EH (cell line): Measurements from ENCODE around the gene HK3.
"Not testable (repeated sequence)": the region's sequence is repeated elsewhere in the genome, so short reads cannot be mapped to it uniquely, and the experiment has no call there.

ENCODE experiments used
- DNase-seq: peaks from one replicate; pipeline ENCODE4 v3.0.0-alpha.2; 2015; ENCODE audit warnings: low read depth

The HK3 gene

GRCh38 chr5:176882567-176882903 lies 16.6 kb downstream of the HK3 start:
- DNase-seq = no peak

- DNase-seq = no peak
These were observed 17.2 kb downstream of the HK3 start for GRCh38 chr5:176881816-176882566.

- no peak for DNase-seq
These were observed 18.0 kb downstream of the HK3 start for GRCh38 chr5:176881021-176881749.

- DNase-seq = no peak
These were observed 18.7 kb downstream of the HK3 start for GRCh38 chr5:176880366-176881020.

GRCh38 chr5:176879663-176880361 lies 19.3 kb downstream of the HK3 start:
- DNase-seq = no peak

- no peak for DNase-seq
These were observed 20.1 kb downstream of the HK3 start for GRCh38 chr5:176878906-176879662.

- DNase-seq = no peak
These were observed 20.7 kb downstream of the HK3 start for GRCh38 chr5:176878463-176878862.

- DNase-seq = no peak
These were observed 21.3 kb downstream of the HK3 start for GRCh38 chr5:176877793-176878331.

- DNase-seq = no peak
These were observed 22.4 kb downstream of the HK3 start for GRCh38 chr5:176876506-176877431.

GRCh38 chr5:176875783-176876505 lies 23.2 kb downstream of the HK3 start:
- DNase-seq = no peak

- DNase-seq = no peak
These were observed 24.1 kb downstream of the HK3 start for GRCh38 chr5:176875014-176875550.

GRCh38 chr5:176874198-176874780 lies 24.9 kb downstream of the HK3 start:
- DNase-seq = no peak

GRCh38 chr5:176873541-176874172 lies 25.5 kb downstream of the HK3 start:
- no peak for DNase-seq

- not testable (repeated sequence) for DNase-seq
These were observed 26.1 kb downstream of the HK3 start for GRCh38 chr5:176873011-176873410.

GRCh38 chr5:176872586-176872985 lies 26.6 kb downstream of the HK3 start:
- not testable (repeated sequence) for DNase-seq

- not testable (repeated sequence) for DNase-seq
These were observed 28.5 kb downstream of the HK3 start for GRCh38 chr5:176870644-176871043.

- peak; percentile 57 for DNase-seq
These were observed 29.0 kb downstream of the HK3 start for GRCh38 chr5:176870110-176870591.

GRCh38 chr5:176869501-176870109 lies 29.5 kb downstream of the HK3 start:
- no peak for DNase-seq
